K562 (cell line): ENCODE results near the gene HSPA4. TPM values are rescaled to one million over a fixed set of nuclear protein-coding genes. Genes with fewer than 3 reads are reported as not detected.

Experiments used
- ATAC-seq: fragments of 200-7000 bp; cut with Tn5 transposase; 3 replicates; pipeline ENCODE4 v1.9.1; 2020; ENCODE audit warnings: moderate library complexity
- BruUV-seq: library from RNA; stranded (reverse); fragments of 400-500 nt; replicated peaks from 2 replicates; lab custom pipeline; 2021; lab: Mats Ljungman, UMichigan
- CTCF ChIA-PET: fragments of 300-600 bp; formaldehyde crosslinking; extraction: SDS; loops from one replicate; lab custom pipeline; 2021; ENCODE audit warnings: low intra/inter-chr PET ratio; lab: Yijun Ruan, JAX
- POLR2A ChIA-PET: fragments of 300-600, 350-650 bp; sonication (Branson Sonifier 250); formaldehyde crosslinking; extraction: SDS; loops from one replicate; lab custom pipeline; 2021; ENCODE audit warnings: antibody characterized with exemption, inconsistent platforms; lab: Yijun Ruan, JAX
- DNase-seq, 4 experiments: peaks; one replicate each; pipeline versions ENCODE4 v3.0.0 to v3.0.0-alpha.2; 2011 to 2018; ENCODE audit warnings: low spot score in 3 of 4, mixed read lengths in 3 of 4; ENCODE audit errors: extremely low read depth in 1 of 4
- FAIRE-seq: peaks from 2 replicates; lab custom pipeline; 2011; peaks lifted over from hg19 to GRCh38; lab: Jason Lieb, UNC
- H2AFZ ChIP-seq: 2 replicates; pipeline ENCODE4 v1.6.0; 2011; ENCODE audit warnings: low read depth, low read length, control low read depth, inconsistent platforms
- H3K27ac ChIP-seq: fragments of 200-600 bp; 3 replicates; pipeline ENCODE4 v1.8.0; 2011; ENCODE audit warnings: low read depth, mild to moderate bottlenecking, control low read depth, inconsistent platforms, low read length, moderate library complexity, mixed read lengths; ENCODE audit errors: extremely low read depth
- H3K27me3 ChIP-seq, 2 experiments: fragments of 300-600 bp in 1 of 2; 2 replicates in 1 of 2; 3 replicates in 1 of 2; pipeline versions ENCODE4 v1.6.0 to v1.8.0; 2011; ENCODE audit warnings: inconsistent platforms in 2 of 2, low read length in 2 of 2, mild to moderate bottlenecking in 1 of 2, mixed read lengths in 1 of 2, moderate library complexity in 1 of 2; ENCODE audit not compliant: control insufficient read depth in 2 of 2, insufficient read depth in 2 of 2
- H3K36me3 ChIP-seq: fragments of 300-600 bp; 3 replicates; pipeline ENCODE4 v1.8.0; 2011; ENCODE audit warnings: mild to moderate bottlenecking, low read length, inconsistent platforms; ENCODE audit not compliant: control insufficient read depth, insufficient read depth
- H3K4me1 ChIP-seq, 2 experiments: fragments of 200-600 bp in 1 of 2; replicated peaks in 1 of 2; 2 replicates in 1 of 2; 3 replicates in 1 of 2; pipeline versions ENCODE4 v1.5.1 to v1.8.0; 2011; ENCODE audit warnings: inconsistent platforms in 2 of 2, low read length in 2 of 2, mild to moderate bottlenecking in 1 of 2, mixed read lengths in 1 of 2, moderate library complexity in 1 of 2; ENCODE audit not compliant: control insufficient read depth in 2 of 2, insufficient read depth in 2 of 2
- H3K4me2 ChIP-seq: 2 replicates; pipeline ENCODE4 v1.6.1; 2011; ENCODE audit warnings: low read length, control low read depth, inconsistent platforms, mixed read lengths; ENCODE audit not compliant: insufficient read depth
- H3K4me3 ChIP-seq: fragments of 200-600 bp; sonication (generic), shearing (Covaris generic); 2 replicates; pipeline ENCODE4 v1.5.1; 2016; ENCODE audit warnings: control low read depth, inconsistent platforms
- H3K79me2 ChIP-seq: fragments of 200-600 bp; 3 replicates; pipeline ENCODE4 v1.8.0; 2011; ENCODE audit warnings: low read length, inconsistent platforms; ENCODE audit not compliant: control insufficient read depth, insufficient read depth
- H3K9ac ChIP-seq, 2 experiments: 2 replicates each; pipeline versions ENCODE4 v1.6.0 to v1.6.1; 2011; ENCODE audit warnings: low read depth in 2 of 2, low read length in 2 of 2, control low read depth in 1 of 2, inconsistent platforms in 1 of 2, mild to moderate bottlenecking in 1 of 2, mixed read lengths in 1 of 2; ENCODE audit not compliant: insufficient read depth in 1 of 2
- H3K9me1 ChIP-seq: one replicate; pipeline ENCODE4 v1.6.0; 2011; ENCODE audit warnings: inconsistent platforms, mild to moderate bottlenecking, low read length, moderate library complexity; ENCODE audit not compliant: control insufficient read depth, insufficient read depth
- H3K9me3 ChIP-seq: replicated peaks from 2 replicates; pipeline ENCODE4 v1.5.1; 2011; ENCODE audit warnings: low read depth, low read length, inconsistent platforms; ENCODE audit not compliant: control insufficient read depth, insufficient read depth
- H4K20me1 ChIP-seq: replicated peaks from 2 replicates; pipeline ENCODE4 v1.6.1; 2011; ENCODE audit warnings: low read length, inconsistent platforms, mixed read lengths; ENCODE audit not compliant: control insufficient read depth, insufficient read depth
- ATF7 ChIP-seq: fragments of 450-650 bp; IDR thresholded peaks from 2 replicates; pipeline ENCODE4 v1.7.1; 2014; ENCODE audit warnings: mild to moderate bottlenecking, moderate library complexity
- DIDO1 ChIP-seq: fragments of 450-650 bp; IDR thresholded peaks from 2 replicates; pipeline ENCODE4 v1.6.1; 2016; ENCODE audit warnings: low read depth, missing biosample characterization, missing genetic modification characterization
- HMG20B ChIP-seq: fragments of 250-450 bp; sonication (Bioruptor Pico); IDR thresholded peaks from 2 replicates; pipeline ENCODE4 v1.5.0; 2021; ENCODE audit warnings: mild to moderate bottlenecking
- HNRNPL ChIP-seq: fragments of 200-400 bp; formaldehyde crosslinking; IDR thresholded peaks from 2 replicates; pipeline ENCODE4 v1.6.1; 2017; ENCODE audit warnings: low read depth, mild to moderate bottlenecking, low read length
- KDM2B ChIP-seq: fragments of 250-450 bp; sonication (Bioruptor Pico); IDR thresholded peaks from 2 replicates; pipeline ENCODE4 v1.8.0; 2021; ENCODE audit warnings: mild to moderate bottlenecking, moderate library complexity
- MBD1 ChIP-seq: fragments of 250-450 bp; sonication (Bioruptor Pico); IDR thresholded peaks from 2 replicates; pipeline ENCODE4 v1.8.0; 2022; ENCODE audit warnings: inconsistent platforms
- PCBP1 ChIP-seq: fragments of 200-400 bp; formaldehyde crosslinking; IDR thresholded peaks from 2 replicates; pipeline ENCODE4 v1.6.1; 2018; ENCODE audit warnings: mild to moderate bottlenecking, low read depth, low read length; ENCODE audit not compliant: poor library complexity, severe bottlenecking
- PHF21A ChIP-seq: fragments of 450-650 bp; IDR thresholded peaks from 2 replicates; pipeline ENCODE4 v1.6.1; 2017; ENCODE audit warnings: low read depth, borderline replicate concordance
- SMARCB1 ChIP-seq: IDR thresholded peaks from 2 replicates; pipeline ENCODE4 v1.6.1; 2011; ENCODE audit warnings: improper control_type of control experiment, low read depth; ENCODE audit not compliant: insufficient read length
- TCF3 ChIP-seq: sonication (generic); formaldehyde crosslinking; IDR thresholded peaks from 2 replicates; pipeline ENCODE4 v1.4.0; 2020; ENCODE audit warnings: mild to moderate bottlenecking, missing genetic modification reagents
- TCF7L2 ChIP-seq: fragments of 150-350 bp; IDR thresholded peaks from 2 replicates; pipeline ENCODE4 v1.6.1; 2016; ENCODE audit warnings: low read depth, mild to moderate bottlenecking, low read length, moderate library complexity
- TEAD4 ChIP-seq, 2 experiments: sonication (generic) in 1 of 2; formaldehyde crosslinking in 1 of 2; IDR thresholded peaks; 2 replicates each; pipeline versions ENCODE4 v1.6.1 to v1.8.0; 2012 to 2022; ENCODE audit warnings: borderline replicate concordance in 1 of 2, inconsistent platforms in 1 of 2, low read length in 1 of 2, mild to moderate bottlenecking in 1 of 2, missing genetic modification reagents in 1 of 2
- ZNF239 ChIP-seq: fragments of 250-450 bp; sonication (Bioruptor Pico); IDR thresholded peaks from 2 replicates; pipeline ENCODE4 v1.4.0; 2020; ENCODE audit warnings: mild to moderate bottlenecking
- ZNF445 ChIP-seq: fragments of 250-450 bp; sonication (Bioruptor Pico); IDR thresholded peaks from 2 replicates; pipeline ENCODE4 v1.4.0; 2020; ENCODE audit warnings: low read depth, mild to moderate bottlenecking, moderate library complexity
- WGBS: fragments of 100-300 bp; shearing (Covaris generic); methylation state at CpG from one replicate; pipeline ENCODE4 v1.1.6; 2016; ENCODE audit warnings: low coverage, mixed read lengths; ENCODE audit not compliant: insufficient coverage; ENCODE audit errors: missing lambda C conversion rate; 5-methylcytosine and 5-hydroxymethylcytosine counted together
- in situ Hi-C: fragments of 300-500 bp; cut with MboI; formaldehyde crosslinking; loops from 4 replicates; pipeline ENCODE4 v1.15.0; 2018; ENCODE audit warnings: inconsistent platforms, mixed read lengths
- intact Hi-C: fragments of 100-400 bp; cut with micrococcal nuclease; formaldehyde crosslinking; loops from 2 replicates; pipeline ENCODE4 v1.14.2; 2022
- polyA plus RNA-seq, 8 experiments: library from polyadenylated mRNA; depleted of rRNA in 4 of 8; stranded (reverse) in 5 of 8; unstranded in 3 of 8; fragments of >200 nt; fragmentation: Nextera tagmentation in 2 of 8; fragmentation: Illumina TruSeq in 1 of 8; extraction: Ambion mirVana in 2 of 8; extraction: Trizol in 1 of 8; gene quantifications; 2 replicates each; pipeline versions ENCODE4 v1.2.1 to v1.2.3, GENCODE V29; 2011 to 2014; ENCODE audit warnings: inconsistent platforms in 1 of 8, missing spikeins in 1 of 8
- total RNA-seq, 7 experiments: library from RNA; depleted of rRNA in 6 of 7; stranded (reverse); fragments of >200 nt in 6 of 7; fragmentation: Illumina TruSeq in 2 of 7; extraction: Trizol in 2 of 7; gene quantifications; 2 replicates each; pipeline versions ENCODE4 v1.2.1 to v1.2.3, GENCODE V29; 2011 to 2021; ENCODE audit warnings: low replicate concordance in 1 of 7
- TF ChIP-seq, protein P1 (sequence below): fragments of 250-450 bp; sonication (Bioruptor Pico); IDR thresholded peaks from 2 replicates; pipeline ENCODE4 v1.5.1; 2021; ENCODE audit warnings: mild to moderate bottlenecking

Gene HSPA4
- total and polyA plus RNA-seq, 9 of the 15 experiments (the other 6 are each of a cell fraction or from before 2014, with no cell fraction given), result 90.3 to 286 (median 148) TPM

DNA sequence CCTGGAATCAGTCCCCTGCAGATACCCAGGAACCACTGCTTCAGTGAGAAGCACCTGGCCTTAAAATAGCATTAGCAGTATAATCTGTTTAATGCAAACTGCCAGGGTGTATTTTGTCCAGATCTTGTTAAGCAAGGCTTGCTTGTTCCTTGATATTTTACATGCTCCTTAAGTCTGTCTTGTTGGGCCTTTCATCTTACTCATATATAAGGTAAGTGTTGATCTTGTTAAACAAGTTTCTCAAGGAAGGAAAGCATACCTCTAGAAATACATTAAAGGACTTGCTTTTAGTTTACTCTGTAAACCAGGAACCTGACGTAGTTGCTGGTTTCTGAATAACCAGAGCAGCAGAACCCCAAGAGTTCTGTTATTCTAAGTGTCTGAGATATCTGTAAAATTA is 13.7 kb downstream of the HSPA4 start:
- H3K27me3 ChIP-seq, result no peaks in the 10 kb centered on the region
- no peaks in the 10 kb centered on the region for H3K9me1 ChIP-seq
- peaks cover 13% of the 10 kb centered on the region for H4K20me1 ChIP-seq
- H3K4me2 ChIP-seq, result no peak overlapping the region
- no peak overlapping the region for H3K27ac ChIP-seq
- FAIRE-seq (no peak), DNase-seq (no peak)
- ChIA-PET CTCF (no interaction called here), POLR2A (no interaction called here)
- BruUV-seq, result no TSS peak
- no peak overlapping the region for H3K9ac ChIP-seq
- in situ Hi-C loops, result no loop called here
- H3K9me3 ChIP-seq, result no peaks in the 10 kb centered on the region
- H3K79me2 ChIP-seq, result peaks cover 61% of the 10 kb centered on the region
- TF ChIP-seq TEAD4 (IDR thresholded peaks at IDR 0.05; ENCODE audit: low read length) (no peak), TEAD4 (CRISPR knock-in tag; IDR thresholded peaks at IDR 0.05; ENCODE audit: borderline replicate concordance) (no peak), TCF7L2 (no peak)
- TF ChIP-seq, protein P1, sequence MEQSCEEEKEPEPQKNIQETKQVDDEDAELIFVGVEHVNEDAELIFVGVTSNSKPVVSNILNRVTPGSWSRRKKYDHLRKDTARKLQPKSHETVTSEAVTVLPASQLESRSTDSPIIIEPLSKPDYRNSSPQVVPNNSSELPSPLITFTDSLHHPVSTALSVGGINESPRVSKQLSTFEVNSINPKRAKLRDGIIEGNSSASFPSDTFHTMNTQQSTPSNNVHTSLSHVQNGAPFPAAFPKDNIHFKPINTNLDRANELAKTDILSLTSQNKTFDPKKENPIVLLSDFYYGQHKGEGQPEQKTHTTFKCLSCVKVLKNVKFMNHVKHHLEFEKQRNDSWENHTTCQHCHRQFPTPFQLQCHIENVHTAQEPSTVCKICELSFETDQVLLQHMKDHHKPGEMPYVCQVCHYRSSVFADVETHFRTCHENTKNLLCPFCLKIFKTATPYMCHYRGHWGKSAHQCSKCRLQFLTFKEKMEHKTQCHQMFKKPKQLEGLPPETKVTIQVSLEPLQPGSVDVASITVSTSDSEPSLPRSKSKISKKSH (CRISPR knock-in tag), result no peak
- TF ChIP-seq, all 486 proteins: peak for 0
- H2AFZ ChIP-seq, result no peak overlapping the region
- no peaks in the 10 kb centered on the region for H3K4me1 ChIP-seq
- no peak for ATAC-seq
- peaks cover 75% of the 10 kb centered on the region for H3K36me3 ChIP-seq
- intact Hi-C loops, result no loop called here
- 94% methylated on average over 1 of the region's 1 CpG for WGBS
- H3K4me3 ChIP-seq, result no peak overlapping the region

- intact Hi-C loops, result no loop called here
- Histone ChIP-seq H3K9me3 (no peaks in the 10 kb centered on the region), H3K27ac (peak overlapping the region; percentile 8; the same call in 1 of the 3 replicates), H3K4me2 (no peak overlapping the region), H2AFZ (no peak overlapping the region), H3K36me3 (peaks cover 78% of the 10 kb centered on the region), H3K4me3 (no peak overlapping the region), H3K79me2 (peaks cover 58% of the 10 kb centered on the region), H3K9me1 (no peaks in the 10 kb centered on the region), H4K20me1 (peaks cover 13% of the 10 kb centered on the region), H3K27me3 (no peaks in the 10 kb centered on the region), H3K4me1 (no peaks in the 10 kb centered on the region), H3K9ac (no peak overlapping the region)
- ChIA-PET POLR2A (no interaction called here), CTCF (no interaction called here)
- BruUV-seq, result no TSS peak
- in situ Hi-C loops, result no loop called here
- FAIRE-seq (no peak), ATAC-seq (no peak), DNase-seq (no peak)
- WGBS, result 96% methylated on average over 2 of the region's 2 CpGs
- no peak for TF ChIP-seq KDM2B (CRISPR knock-in tag)
- TF ChIP-seq ZNF445 (CRISPR knock-in tag), result no peak
- no peak for TF ChIP-seq TCF3 (CRISPR knock-in tag)
- no peak for TF ChIP-seq DIDO1 (tag)
- TF ChIP-seq HMG20B, result no peak
- TF ChIP-seq ZNF239 (CRISPR knock-in tag), result no peak
- TF ChIP-seq MBD1 (CRISPR knock-in tag), result no peak
- TF ChIP-seq PCBP1, result no peak
- TF ChIP-seq PHF21A, result no peak
- TF ChIP-seq ATF7, result no peak
- no peak for TF ChIP-seq SMARCB1
- no peak for TF ChIP-seq HNRNPL
These were observed 14.2 kb downstream of the HSPA4 start for GRCh38 chr5:133066045-133066444.
